Endodermal cell (in vitro differentiated cells): Measurements from ENCODE around the gene CDK13. TPM values are rescaled to one million over a fixed set of nuclear protein-coding genes. Genes with fewer than 3 reads are reported as not detected.

ENCODE experiments used
- DNase-seq: peaks from one replicate; pipeline ENCODE4 v3.0.0-alpha.2; 2017
- H3K27ac ChIP-seq: 2 replicates; pipeline ENCODE4 v1.5.1; 2013; ENCODE audit warnings: mild to moderate bottlenecking, low read depth, low read length, moderate library complexity
- H3K27me3 ChIP-seq: 2 replicates; pipeline ENCODE4 v1.6.1; 2013; ENCODE audit warnings: mild to moderate bottlenecking, low read length, moderate library complexity; ENCODE audit not compliant: insufficient read depth, control insufficient read depth, poor library complexity, severe bottlenecking
- H3K36me3 ChIP-seq: 2 replicates; pipeline ENCODE4 v1.7.0; 2013; ENCODE audit warnings: mild to moderate bottlenecking, low read length, moderate library complexity; ENCODE audit not compliant: control insufficient read depth, insufficient read depth
- H3K4me1 ChIP-seq: one replicate; pipeline ENCODE4 v1.7.0; 2013; ENCODE audit warnings: low read length; ENCODE audit not compliant: control insufficient read depth, insufficient read depth
- H3K4me3 ChIP-seq: 2 replicates; pipeline ENCODE4 v1.5.1; 2013; ENCODE audit warnings: mild to moderate bottlenecking, low read length, moderate library complexity
- H3K9ac ChIP-seq: 2 replicates; pipeline ENCODE4 v1.6.1; 2013; ENCODE audit warnings: mild to moderate bottlenecking, low read length, moderate library complexity; ENCODE audit not compliant: poor library complexity, severe bottlenecking; ENCODE audit errors: extremely low read depth
- H3K9me3 ChIP-seq: 2 replicates; pipeline ENCODE4 v1.6.1; 2013; ENCODE audit warnings: mild to moderate bottlenecking, low read length, moderate library complexity; ENCODE audit not compliant: control insufficient read depth
- H3K27ac Mint-ChIP-seq: 2 replicates; pipeline ENCODE4 v1.8.0; 2020; ENCODE audit warnings: mixed read lengths
- H3K27me3 Mint-ChIP-seq: 2 replicates; pipeline ENCODE4 v1.8.0; 2021; ENCODE audit warnings: mild to moderate bottlenecking, mixed read lengths; ENCODE audit not compliant: insufficient read depth
- H3K36me3 Mint-ChIP-seq: 2 replicates; pipeline ENCODE4 v1.8.0; 2020; ENCODE audit warnings: low read depth, mixed read lengths
- H3K4me1 Mint-ChIP-seq: 2 replicates; pipeline ENCODE4 v1.8.0; 2020; ENCODE audit warnings: mixed read lengths
- H3K4me3 Mint-ChIP-seq: 2 replicates; pipeline ENCODE4 v1.8.0; 2020; ENCODE audit warnings: mild to moderate bottlenecking, moderate library complexity, mixed read lengths
- H3K9me3 Mint-ChIP-seq: 2 replicates; pipeline ENCODE4 v1.8.0; 2020; ENCODE audit warnings: mild to moderate bottlenecking, mixed read lengths
- CTCF ChIP-seq: fragments of 200-600 bp; sonication (generic); conservative IDR thresholded peaks from 2 replicates; pipeline ENCODE4 v1.5.0; 2021; ENCODE audit warnings: antibody characterized with exemption, mild to moderate bottlenecking
- WGBS, 2 experiments: methylation state at CpG; one replicate each; pipeline versions ENCODE4 v1.1.5 to v1.1.7; 2013; ENCODE audit warnings: missing lambda C conversion rate in 2 of 2, mixed read lengths in 1 of 2; ENCODE audit not compliant: insufficient coverage in 1 of 2, insufficient read length in 1 of 2; 5-methylcytosine and 5-hydroxymethylcytosine counted together
- total RNA-seq, 2 donors: library from RNA; stranded (reverse); fragmentation: NEBNext Ultra II Directional in 1 of 2; extraction: Animal tissue kit (Norgen Biotek cat#: 25700) in 1 of 2; gene quantifications; 2 replicates in 1 of 2; 3 replicates in 1 of 2; pipeline ENCODE4 v1.2.1, GENCODE V29; 2021

The CDK13 gene
- total RNA-seq, 2 donors from 2014 or later, result 60.8 to 77.7 TPM

DNA sequence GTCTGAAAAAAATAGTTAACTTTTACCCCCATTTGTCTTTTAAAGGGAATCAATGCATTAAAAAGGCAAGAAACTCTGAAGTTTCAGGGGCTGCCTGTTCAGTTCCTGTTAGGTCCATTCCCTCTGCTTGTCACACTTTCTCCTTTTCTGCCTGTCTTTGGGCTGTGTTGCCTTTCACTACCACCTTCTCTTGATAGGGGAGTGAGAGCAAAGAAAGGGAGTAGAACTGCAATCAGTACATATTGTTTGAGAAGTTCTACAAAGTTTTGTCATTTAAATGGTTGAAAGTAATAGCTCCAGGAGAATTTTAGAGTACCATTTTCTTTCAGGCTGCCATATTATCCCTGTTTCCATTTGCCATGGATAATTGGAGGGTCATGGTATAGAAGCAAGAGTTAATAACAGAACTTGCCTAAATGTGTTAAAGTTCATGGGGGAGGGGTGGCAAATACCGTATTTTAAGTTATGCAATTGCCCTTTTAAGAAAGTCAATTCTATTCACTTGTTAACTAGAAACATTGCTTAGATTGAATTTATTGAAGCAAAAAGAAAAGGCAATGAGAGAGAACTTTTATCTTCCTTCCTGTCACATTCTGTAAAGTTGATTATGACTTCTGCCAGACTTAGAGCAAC, 145.8 kb downstream of the CDK13 start:
- Mint-ChIP-seq H3K27ac (no peak overlapping the region), H3K4me3 (no peak overlapping the region), H3K9me3 (no peaks in the 10 kb centered on the region), H3K36me3 (peaks cover 26% of the 10 kb centered on the region), H3K27me3 (no peaks in the 10 kb centered on the region), H3K4me1 (peaks cover 9% of the 10 kb centered on the region)
- Histone ChIP-seq H3K4me3 (no peak overlapping the region), H3K9me3 (no peaks in the 10 kb centered on the region), H3K9ac (no peak overlapping the region), H3K36me3 (peaks cover 56% of the 10 kb centered on the region), H3K27me3 (no peaks in the 10 kb centered on the region), H3K4me1 (no peaks in the 10 kb centered on the region), H3K27ac (peak overlapping the region; percentile 10)
- no peak for DNase-seq
- 60% methylated on average over 1 of the region's 1 CpG; no CpG with 5 or more reads in 1 of the 2 experiments for WGBS, 2 experiments
- TF ChIP-seq CTCF, result no peak

DNA sequence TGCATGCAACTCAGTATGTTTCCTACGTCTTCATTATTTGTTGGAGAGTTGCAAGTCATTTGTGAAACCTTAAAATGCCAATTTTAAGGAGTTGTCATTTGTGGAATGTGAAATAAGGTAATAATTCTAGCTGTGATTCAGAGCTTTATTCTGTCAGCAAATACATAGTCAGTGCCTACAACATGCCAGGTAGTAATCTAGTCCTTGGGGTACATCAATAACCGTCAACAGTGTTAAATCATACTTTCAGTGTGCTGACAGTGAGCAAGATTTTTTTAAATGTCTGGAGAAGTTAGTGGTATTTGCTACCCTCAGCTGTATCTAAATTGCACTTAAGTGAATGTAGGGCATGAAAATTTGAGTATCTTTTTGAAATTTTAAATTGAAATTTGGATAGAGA, 147.7 kb downstream of the CDK13 start:
- Mint-ChIP-seq H3K4me3 (no peak overlapping the region), H3K27ac (no peak overlapping the region), H3K9me3 (no peaks in the 10 kb centered on the region), H3K36me3 (peaks cover 23% of the 10 kb centered on the region), H3K4me1 (peaks cover 9% of the 10 kb centered on the region), H3K27me3 (no peaks in the 10 kb centered on the region)
- Histone ChIP-seq H3K36me3 (peaks cover 45% of the 10 kb centered on the region), H3K27me3 (no peaks in the 10 kb centered on the region), H3K9ac (no peak overlapping the region), H3K4me1 (no peaks in the 10 kb centered on the region), H3K4me3 (no peak overlapping the region), H3K27ac (no peak overlapping the region), H3K9me3 (no peaks in the 10 kb centered on the region)
- whole genome bisulfite sequencing, 2 experiments, result 83 to 92% methylated on average over 2 of the region's 2 CpGs
- TF ChIP-seq CTCF, result no peak
- no peak for DNase-seq

GRCh38 chr7:40098810-40099209, 148.8 kb downstream of the CDK13 start:
- Mint-ChIP-seq H3K4me3 (no peak overlapping the region), H3K4me1 (peaks cover 9% of the 10 kb centered on the region), H3K9me3 (no peaks in the 10 kb centered on the region), H3K27me3 (no peaks in the 10 kb centered on the region), H3K36me3 (peaks cover 17% of the 10 kb centered on the region), H3K27ac (no peak overlapping the region)
- Histone ChIP-seq H3K27ac (no peak overlapping the region), H3K9ac (no peak overlapping the region), H3K9me3 (no peaks in the 10 kb centered on the region), H3K36me3 (peaks cover 34% of the 10 kb centered on the region), H3K4me1 (no peaks in the 10 kb centered on the region), H3K4me3 (no peak overlapping the region), H3K27me3 (no peaks in the 10 kb centered on the region)
- no peak for TF ChIP-seq CTCF
- no peak for DNase-seq
